Measurements from ENCODE around the gene MSRB1.

GRCh38 chr16:1977875-1978268 is 34.9 kb upstream of the MSRB1 start:
- no peak for TF ChIP-seq POLR2A (IDR thresholded peaks at IDR 0.05)
- TF ChIP-seq, protein P1, sequence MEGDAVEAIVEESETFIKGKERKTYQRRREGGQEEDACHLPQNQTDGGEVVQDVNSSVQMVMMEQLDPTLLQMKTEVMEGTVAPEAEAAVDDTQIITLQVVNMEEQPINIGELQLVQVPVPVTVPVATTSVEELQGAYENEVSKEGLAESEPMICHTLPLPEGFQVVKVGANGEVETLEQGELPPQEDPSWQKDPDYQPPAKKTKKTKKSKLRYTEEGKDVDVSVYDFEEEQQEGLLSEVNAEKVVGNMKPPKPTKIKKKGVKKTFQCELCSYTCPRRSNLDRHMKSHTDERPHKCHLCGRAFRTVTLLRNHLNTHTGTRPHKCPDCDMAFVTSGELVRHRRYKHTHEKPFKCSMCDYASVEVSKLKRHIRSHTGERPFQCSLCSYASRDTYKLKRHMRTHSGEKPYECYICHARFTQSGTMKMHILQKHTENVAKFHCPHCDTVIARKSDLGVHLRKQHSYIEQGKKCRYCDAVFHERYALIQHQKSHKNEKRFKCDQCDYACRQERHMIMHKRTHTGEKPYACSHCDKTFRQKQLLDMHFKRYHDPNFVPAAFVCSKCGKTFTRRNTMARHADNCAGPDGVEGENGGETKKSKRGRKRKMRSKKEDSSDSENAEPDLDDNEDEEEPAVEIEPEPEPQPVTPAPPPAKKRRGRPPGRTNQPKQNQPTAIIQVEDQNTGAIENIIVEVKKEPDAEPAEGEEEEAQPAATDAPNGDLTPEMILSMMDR (IDR thresholded peaks at IDR 0.05), result no peak

Data from prostate gland (tissue), 2 donors.